T-helper 17 cell (primary cell): ENCODE data around the gene ROR1. TPM values are rescaled to one million over a fixed set of nuclear protein-coding genes. Genes with fewer than 3 reads are reported as not detected.

Experiments
- ATAC-seq: fragments of 150-1000 bp; cut with Tn5 transposase; 2 replicates; pipeline ENCODE4 v1.10.0; 2021; ENCODE audit warnings: mild to moderate bottlenecking, moderate library complexity
- DNase-seq, 3 donors: peaks; one replicate each; pipeline versions ENCODE4 v3.0.0 to v3.0.0-alpha.2; 2020 to 2021
- H3K9me3 ChIP-seq: one replicate; pipeline ENCODE4 v1.7.0; 2013; ENCODE audit warnings: low read length, mild to moderate bottlenecking; ENCODE audit not compliant: control insufficient read depth, poor library complexity, severe bottlenecking
- H3K27ac Mint-ChIP-seq: one replicate; pipeline ENCODE4 v1.8.0; 2022; ENCODE audit warnings: mild to moderate bottlenecking, moderate library complexity, mixed read lengths
- H3K27me3 Mint-ChIP-seq: one replicate; pipeline ENCODE4 v1.8.0; 2022; ENCODE audit warnings: mixed read lengths
- H3K36me3 Mint-ChIP-seq: one replicate; pipeline ENCODE4 v1.8.0; 2022; ENCODE audit warnings: low read depth, mixed read lengths
- H3K4me1 Mint-ChIP-seq: one replicate; pipeline ENCODE4 v1.8.0; 2022; ENCODE audit warnings: mild to moderate bottlenecking, mixed read lengths
- H3K4me3 Mint-ChIP-seq: one replicate; pipeline ENCODE4 v1.8.0; 2022; ENCODE audit warnings: mild to moderate bottlenecking, moderate library complexity, mixed read lengths
- total RNA-seq, 4 donors: library from RNA in 2 of 4; stranded (reverse) in 2 of 4; gene quantifications; one replicate each; pipeline ENCODE4 v1.2.3 and lab custom pipeline; 2022 to 2026

The ROR1 gene
- total RNA-seq, 2 donors from 2014 or later, result not detected

DNA sequence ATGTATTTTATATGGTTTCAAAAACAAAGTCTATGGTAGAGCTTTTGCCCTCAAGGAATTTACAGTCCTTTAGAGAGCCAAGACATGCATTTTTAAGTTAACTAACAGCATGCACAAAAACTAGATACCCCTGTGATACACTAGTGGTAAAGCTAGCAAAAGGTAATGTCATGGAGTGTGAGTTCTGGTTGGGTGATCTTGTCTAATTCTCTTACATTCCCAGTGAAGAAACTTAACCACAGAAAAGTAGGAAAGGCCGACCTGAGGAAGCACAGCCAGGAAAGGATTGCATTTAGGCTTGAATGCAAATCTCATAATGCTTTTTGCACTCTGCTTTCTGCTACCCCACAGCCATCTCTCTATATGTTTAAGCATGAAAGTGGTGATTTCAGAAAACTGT, 202.2 kb downstream of the ROR1 start:
- Mint-ChIP-seq H3K4me1 (no peaks in the 10 kb centered on the region), H3K36me3 (no peaks in the 10 kb centered on the region), H3K4me3 (no peak overlapping the region), H3K27ac (no peak overlapping the region), H3K27me3 (peaks cover 55% of the 10 kb centered on the region)
- ATAC-seq, result no peak
- no peak for DNase-seq
- no peaks in the 10 kb centered on the region for H3K9me3 ChIP-seq

DNA sequence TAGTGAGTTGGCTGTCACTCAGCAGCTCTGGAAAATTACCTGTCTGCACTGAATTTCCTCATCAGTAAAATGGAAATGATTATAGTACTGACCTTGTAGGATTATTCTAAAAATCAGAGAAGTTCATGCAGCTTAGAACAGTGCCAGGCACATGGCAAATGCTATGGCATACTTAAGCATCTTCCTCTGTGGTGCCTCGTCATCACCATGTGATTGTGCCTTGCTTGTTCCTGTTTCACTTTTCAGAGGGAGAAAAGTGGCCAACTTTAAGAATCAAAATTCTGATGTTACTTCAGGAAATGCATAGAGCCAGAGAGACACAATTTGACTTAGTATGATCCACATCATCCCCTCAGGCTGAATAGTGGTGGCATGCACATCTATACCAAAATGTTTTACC, 203.6 kb downstream of the ROR1 start:
- H3K9me3 ChIP-seq, result no peaks in the 10 kb centered on the region
- H3K4me3 Mint-ChIP-seq, result no peak overlapping the region
- H3K27ac Mint-ChIP-seq, result no peak overlapping the region
- ATAC-seq, result no peak
- peaks cover 59% of the 10 kb centered on the region for H3K27me3 Mint-ChIP-seq
- no peaks in the 10 kb centered on the region for H3K36me3 Mint-ChIP-seq
- H3K4me1 Mint-ChIP-seq, result no peaks in the 10 kb centered on the region
- DNase-seq, result no peak

DNA sequence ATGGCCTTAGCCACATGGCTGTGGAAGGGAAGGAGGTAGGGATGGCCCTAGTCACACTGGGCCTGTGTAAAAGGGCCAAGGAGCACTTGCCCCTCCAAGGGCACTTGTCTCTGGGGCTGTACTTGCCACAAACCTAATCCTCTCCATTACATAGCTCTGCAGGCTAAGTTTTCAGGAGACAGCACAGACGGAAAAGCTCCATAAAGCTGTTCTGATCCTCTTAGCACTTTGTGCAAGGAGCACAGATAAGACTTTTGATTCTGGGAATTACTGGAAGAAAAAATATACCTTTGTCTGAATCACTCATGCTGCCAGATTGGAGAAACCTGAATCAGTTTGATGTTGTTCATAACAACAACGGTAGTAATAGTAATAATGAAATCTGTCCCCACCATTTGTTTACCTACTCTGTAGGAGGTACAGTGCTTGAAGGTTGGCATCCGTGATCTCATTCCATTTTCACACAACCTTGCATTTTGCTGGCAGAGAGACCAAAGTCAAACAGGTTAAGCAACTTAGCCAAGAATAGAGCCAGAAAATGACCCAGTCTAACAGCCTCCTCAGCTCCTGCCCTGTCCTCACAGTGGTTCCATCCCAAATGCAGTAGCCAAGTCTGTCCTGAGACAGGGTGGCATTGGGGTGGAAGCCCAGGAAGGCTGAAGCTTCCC, 207.1 kb downstream of the ROR1 start:
- H3K4me1 Mint-ChIP-seq, result no peaks in the 10 kb centered on the region
- H3K4me3 Mint-ChIP-seq, result no peak overlapping the region
- ATAC-seq, result no peak
- H3K9me3 ChIP-seq, result no peaks in the 10 kb centered on the region
- H3K36me3 Mint-ChIP-seq, result no peaks in the 10 kb centered on the region
- peaks cover 42% of the 10 kb centered on the region for H3K27me3 Mint-ChIP-seq
- no peak for DNase-seq
- H3K27ac Mint-ChIP-seq, result no peak overlapping the region

DNA sequence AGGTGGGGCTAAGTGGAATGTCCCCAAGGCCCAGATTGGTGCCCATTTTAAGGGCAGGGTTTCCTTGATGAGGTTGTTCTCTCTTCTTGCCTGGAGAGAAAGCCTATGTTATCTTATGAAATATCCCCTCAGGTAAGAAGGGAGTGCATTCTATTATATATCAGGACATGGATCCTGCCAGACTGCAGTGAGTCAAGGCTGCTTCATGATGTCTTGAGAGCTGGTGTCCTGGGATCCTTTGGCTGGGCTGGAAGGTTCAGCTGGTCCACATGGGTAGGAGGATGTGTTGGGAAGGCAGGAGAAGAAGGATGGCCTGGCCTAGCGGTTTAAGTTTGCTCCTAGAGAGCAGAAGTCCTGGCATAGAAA, 207.6 kb downstream of the ROR1 start:
- Mint-ChIP-seq H3K36me3 (no peaks in the 10 kb centered on the region), H3K27ac (no peak overlapping the region), H3K4me1 (no peaks in the 10 kb centered on the region), H3K4me3 (no peak overlapping the region), H3K27me3 (peaks cover 39% of the 10 kb centered on the region)
- no peak for ATAC-seq
- no peak for DNase-seq
- no peaks in the 10 kb centered on the region for H3K9me3 ChIP-seq

DNA sequence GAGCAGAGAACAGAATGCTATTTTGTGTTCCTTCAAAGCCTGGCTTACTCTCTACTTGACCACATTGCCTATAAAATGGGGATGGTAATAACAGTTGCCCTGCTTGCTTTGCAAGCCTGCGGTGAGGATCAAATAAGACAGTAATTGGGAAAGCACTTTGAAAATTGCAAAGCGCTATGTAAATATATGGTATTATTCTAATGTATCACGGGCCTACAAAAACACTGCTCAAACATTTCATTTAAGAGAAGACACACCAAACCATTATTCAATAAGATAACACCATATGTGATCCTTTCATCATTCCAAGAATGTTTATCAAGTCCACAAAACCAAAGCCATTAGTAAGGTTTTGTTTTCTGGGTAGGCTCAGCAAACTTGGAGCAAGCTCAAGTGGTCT, 208.4 kb downstream of the ROR1 start:
- no peak for ATAC-seq
- no peak for DNase-seq
- H3K9me3 ChIP-seq, result no peaks in the 10 kb centered on the region
- Mint-ChIP-seq H3K27me3 (peaks cover 33% of the 10 kb centered on the region), H3K4me3 (no peak overlapping the region), H3K4me1 (no peaks in the 10 kb centered on the region), H3K36me3 (no peaks in the 10 kb centered on the region), H3K27ac (no peak overlapping the region)

DNA sequence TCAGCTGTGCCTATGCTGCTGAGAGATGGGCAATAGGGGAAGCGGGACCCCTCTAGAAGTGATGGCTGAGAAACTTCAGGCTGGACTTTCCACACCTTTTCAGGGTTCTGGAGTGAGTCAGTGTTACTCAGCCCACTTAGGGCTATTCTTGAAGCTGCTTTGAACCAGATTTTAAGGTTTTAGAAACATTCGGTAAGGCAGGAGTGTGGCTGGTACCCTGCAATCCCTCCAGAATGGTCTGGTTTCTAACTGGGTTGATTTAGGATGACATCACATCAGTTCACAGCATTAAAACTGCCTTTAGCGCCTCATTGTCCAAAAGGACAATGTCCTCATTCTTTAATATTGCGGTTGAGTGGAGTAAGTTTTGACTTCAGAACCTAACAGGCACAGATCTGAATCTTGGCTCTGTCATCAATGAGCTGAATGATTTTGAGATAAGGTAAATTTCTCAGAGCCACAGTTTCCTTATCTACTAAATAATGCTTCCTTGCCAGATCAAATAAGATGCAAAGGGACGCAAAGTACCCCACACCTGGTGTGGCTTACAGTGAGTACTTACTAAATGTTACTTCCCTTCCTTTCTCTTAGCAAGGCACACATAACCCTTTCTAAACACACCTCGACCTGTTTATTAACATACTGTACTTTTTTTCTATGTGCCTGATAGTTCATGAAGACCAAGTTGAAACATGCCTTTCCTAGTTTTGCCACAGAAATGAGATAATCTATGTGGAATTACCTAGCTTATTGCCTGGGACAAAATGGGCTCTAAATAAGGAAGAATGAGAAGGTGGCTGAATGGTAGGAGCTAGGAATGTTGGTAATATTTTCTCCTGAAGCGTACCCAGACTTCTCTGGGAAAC, 209.8 kb downstream of the ROR1 start:
- H3K27me3 Mint-ChIP-seq, result peaks cover 24% of the 10 kb centered on the region
- ATAC-seq (no peak), DNase-seq (no peak)
- no peak overlapping the region for H3K4me3 Mint-ChIP-seq
- no peak overlapping the region for H3K27ac Mint-ChIP-seq
- no peaks in the 10 kb centered on the region for H3K9me3 ChIP-seq
- no peaks in the 10 kb centered on the region for H3K4me1 Mint-ChIP-seq
- no peaks in the 10 kb centered on the region for H3K36me3 Mint-ChIP-seq

DNA sequence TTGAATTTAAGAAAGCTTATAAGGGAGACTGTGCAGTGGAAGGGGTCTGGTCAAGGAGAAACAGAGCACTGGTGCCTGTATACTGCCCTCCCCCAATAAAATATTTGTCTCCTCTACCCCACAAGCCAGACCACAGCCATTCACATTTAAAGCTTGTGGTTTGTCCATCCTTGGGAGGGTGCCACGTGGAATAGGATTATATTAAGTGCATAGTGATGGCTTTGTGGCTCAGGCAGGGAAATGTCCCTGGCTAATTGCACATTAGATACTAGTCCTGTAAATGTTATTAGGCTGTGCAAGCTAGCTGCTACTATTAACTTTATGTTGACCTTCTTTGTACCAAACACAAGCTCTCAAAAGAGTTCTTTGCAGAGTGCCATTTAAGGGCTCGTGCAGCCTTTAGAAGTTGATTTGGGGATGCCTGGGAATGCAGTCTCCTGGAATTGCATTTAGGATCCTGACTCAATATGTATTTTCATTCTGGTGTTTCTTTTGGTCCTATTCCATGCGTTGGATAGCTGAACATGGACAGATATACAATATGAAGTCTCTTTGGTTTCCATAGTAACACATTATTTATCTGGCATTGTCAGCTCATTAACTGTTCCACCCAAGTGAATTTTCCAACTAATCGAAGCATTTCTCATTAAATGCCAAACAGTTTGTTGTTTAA, 210.6 kb downstream of the ROR1 start:
- Mint-ChIP-seq H3K27ac (no peak overlapping the region), H3K27me3 (peaks cover 18% of the 10 kb centered on the region), H3K36me3 (no peaks in the 10 kb centered on the region), H3K4me1 (no peaks in the 10 kb centered on the region), H3K4me3 (no peak overlapping the region)
- H3K9me3 ChIP-seq, result no peaks in the 10 kb centered on the region
- DNase-seq (no peak), ATAC-seq (no peak)

DNA sequence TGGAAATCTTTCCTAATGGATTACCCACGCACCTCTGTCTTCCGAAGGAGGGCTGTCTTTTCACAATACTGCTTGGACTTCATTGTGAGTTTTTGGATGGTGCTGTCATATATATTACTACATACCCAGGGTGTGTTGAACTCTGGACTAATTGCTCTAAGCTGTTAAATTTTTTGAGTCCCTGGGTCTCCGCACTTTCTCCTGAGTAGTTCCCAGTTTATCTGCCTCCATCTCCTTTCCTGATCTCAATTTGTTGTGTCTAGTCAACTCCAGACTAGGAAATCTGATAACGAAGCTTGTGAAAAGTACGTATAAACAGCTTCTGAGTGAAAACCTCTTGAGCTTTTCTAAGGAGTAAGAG, 211.1 kb downstream of the ROR1 start:
- DNase-seq (no peak), ATAC-seq (no peak)
- no peak overlapping the region for H3K4me3 Mint-ChIP-seq
- H3K36me3 Mint-ChIP-seq, result no peaks in the 10 kb centered on the region
- H3K4me1 Mint-ChIP-seq, result no peaks in the 10 kb centered on the region
- H3K27ac Mint-ChIP-seq, result no peak overlapping the region
- no peaks in the 10 kb centered on the region for H3K9me3 ChIP-seq
- H3K27me3 Mint-ChIP-seq, result peaks cover 13% of the 10 kb centered on the region

DNA sequence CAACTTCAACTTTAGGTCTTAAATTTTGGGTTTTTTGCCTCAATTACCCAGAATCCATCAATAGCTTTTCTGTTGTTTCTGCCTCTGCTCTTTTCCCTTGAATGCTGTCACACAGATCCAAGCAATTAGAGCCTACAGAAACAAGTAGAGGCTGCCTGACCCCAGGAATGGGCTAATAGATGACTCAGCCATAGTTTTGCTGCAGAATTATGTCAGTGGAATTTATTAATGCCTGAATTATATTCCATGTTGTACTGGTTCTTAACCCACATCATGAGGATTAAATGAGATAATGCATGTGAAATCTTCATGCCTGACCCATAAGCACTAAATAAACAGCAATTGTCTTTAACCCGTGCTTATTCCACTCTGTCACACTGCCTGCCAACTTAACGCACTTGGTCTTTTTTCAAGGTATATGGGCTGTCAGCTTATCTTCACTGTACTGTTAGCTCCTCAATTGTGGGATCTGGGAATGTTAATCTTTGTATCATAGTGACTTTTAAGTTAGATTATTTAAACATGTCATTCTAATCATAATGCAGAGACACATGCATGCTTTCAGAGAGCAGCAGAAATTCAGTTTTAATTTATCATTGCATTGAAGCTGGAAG, 213.3 kb downstream of the ROR1 start:
- Mint-ChIP-seq H3K27me3 (peaks cover 10% of the 10 kb centered on the region), H3K27ac (no peak overlapping the region), H3K36me3 (no peaks in the 10 kb centered on the region), H3K4me3 (no peak overlapping the region), H3K4me1 (no peaks in the 10 kb centered on the region)
- DNase-seq (no peak), ATAC-seq (no peak)
- no peaks in the 10 kb centered on the region for H3K9me3 ChIP-seq

DNA sequence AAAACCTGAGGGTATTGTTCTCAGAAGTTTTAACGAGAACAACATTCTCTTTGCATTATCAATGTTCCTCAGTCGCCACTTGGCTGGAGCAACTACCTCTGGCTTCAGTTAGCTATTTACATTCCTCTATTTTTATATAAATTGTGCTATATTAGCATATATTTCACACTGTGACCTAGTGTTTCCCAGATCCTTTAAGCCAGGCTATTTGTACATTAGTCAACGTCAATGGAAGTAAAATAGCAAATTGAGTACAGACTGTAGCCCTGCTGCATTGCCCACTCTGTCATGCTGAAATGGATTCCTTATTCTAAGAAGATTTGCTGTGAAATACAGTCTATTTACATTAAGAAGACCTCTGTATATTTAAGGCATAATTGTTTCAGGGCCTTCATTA, 213.8 kb downstream of the ROR1 start:
- Mint-ChIP-seq H3K36me3 (no peaks in the 10 kb centered on the region), H3K4me3 (no peak overlapping the region), H3K4me1 (no peaks in the 10 kb centered on the region), H3K27me3 (peaks cover 13% of the 10 kb centered on the region), H3K27ac (no peak overlapping the region)
- DNase-seq, result no peak
- no peak for ATAC-seq
- no peaks in the 10 kb centered on the region for H3K9me3 ChIP-seq

DNA sequence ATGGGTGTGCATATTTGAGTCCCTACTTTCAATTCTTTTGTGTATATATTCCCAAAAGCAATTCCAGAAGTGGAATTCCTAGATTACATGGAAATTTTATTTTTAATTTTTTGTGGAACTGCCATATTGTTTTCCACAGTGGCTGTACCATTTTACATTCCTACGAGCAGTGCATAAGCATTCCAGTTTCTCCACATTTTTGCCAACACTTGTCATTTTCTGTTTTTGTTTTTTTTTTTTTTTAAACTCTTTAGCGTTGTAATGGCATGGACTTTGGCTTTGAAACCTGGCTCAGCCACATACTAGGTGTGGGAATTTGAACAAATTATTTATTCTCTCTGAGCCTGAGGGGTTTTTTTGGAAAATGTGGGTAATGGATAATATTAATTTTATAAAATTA, 215.1 kb downstream of the ROR1 start:
- DNase-seq, result no peak
- Mint-ChIP-seq H3K27me3 (peaks cover 17% of the 10 kb centered on the region), H3K36me3 (no peaks in the 10 kb centered on the region), H3K4me3 (no peak overlapping the region), H3K4me1 (no peaks in the 10 kb centered on the region), H3K27ac (no peak overlapping the region)
- no peak for ATAC-seq
- H3K9me3 ChIP-seq, result no peaks in the 10 kb centered on the region

DNA sequence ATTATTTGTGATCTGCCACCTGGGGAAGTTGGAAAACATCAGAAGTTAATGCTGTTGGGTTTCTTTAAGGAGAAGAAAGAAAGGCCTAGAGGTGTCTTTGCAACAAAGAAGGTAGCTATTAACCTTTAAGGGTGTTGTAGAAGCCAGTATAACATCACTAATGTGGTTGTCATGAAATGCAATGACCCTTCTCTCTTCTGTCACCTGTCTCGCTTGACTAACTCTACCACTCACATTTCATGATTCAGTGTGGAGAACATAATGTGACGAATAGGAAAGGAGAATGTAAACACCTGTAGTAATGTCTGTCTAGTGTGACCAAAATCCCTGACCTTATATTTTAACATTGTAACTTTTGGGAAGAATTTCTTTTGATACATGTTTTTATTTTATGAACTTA, 217.9 kb downstream of the ROR1 start:
- no peak overlapping the region for H3K27ac Mint-ChIP-seq
- ATAC-seq, result no peak
- no peak for DNase-seq
- no peaks in the 10 kb centered on the region for H3K9me3 ChIP-seq
- no peaks in the 10 kb centered on the region for H3K36me3 Mint-ChIP-seq
- H3K27me3 Mint-ChIP-seq, result peaks cover 26% of the 10 kb centered on the region
- no peaks in the 10 kb centered on the region for H3K4me1 Mint-ChIP-seq
- no peak overlapping the region for H3K4me3 Mint-ChIP-seq

DNA sequence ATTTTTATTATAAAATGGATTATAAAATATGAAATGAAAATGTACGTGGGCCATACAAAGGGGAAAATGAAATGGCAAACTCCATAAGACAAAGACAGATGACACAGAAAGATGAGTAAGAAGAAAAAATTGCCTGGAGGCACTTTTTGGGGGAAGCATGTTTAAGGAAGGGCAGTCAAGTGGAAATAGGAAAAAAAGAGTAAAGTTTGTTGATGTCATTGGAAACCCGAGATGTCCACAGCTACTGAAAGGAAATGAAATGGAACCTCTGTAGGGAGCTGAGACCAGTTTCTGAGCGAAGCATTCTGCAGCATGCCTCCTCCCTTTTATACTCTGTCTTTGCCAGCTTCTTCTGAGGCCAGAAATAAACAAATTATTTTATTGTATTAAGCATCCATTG, 226.2 kb downstream of the ROR1 start:
- Mint-ChIP-seq H3K27me3 (peaks cover 38% of the 10 kb centered on the region), H3K4me3 (no peak overlapping the region), H3K4me1 (no peaks in the 10 kb centered on the region), H3K27ac (no peak overlapping the region), H3K36me3 (no peaks in the 10 kb centered on the region)
- no peaks in the 10 kb centered on the region for H3K9me3 ChIP-seq
- ATAC-seq (no peak), DNase-seq (no peak)
